Left ventricle myocardium superior (tissue), 1 donor: ENCODE measurements around the gene MYO10. TPM values are rescaled to one million over a fixed set of nuclear protein-coding genes. Genes with fewer than 3 reads are reported as not detected.

Source experiments
- ATAC-seq: fragments of 200-7000 bp; cut with Tn5 transposase; one replicate; pipeline ENCODE4 v1.9.1; 2020; ENCODE audit warnings: mild to moderate bottlenecking, moderate library complexity
- DNase-seq: peaks from one replicate; pipeline ENCODE4 v3.0.0-alpha.2; 2020
- intact Hi-C: fragments of 100-400 bp; cut with micrococcal nuclease; formaldehyde crosslinking; loops from one replicate; pipeline ENCODE4 v1.11.0; 2022
- total RNA-seq: library from RNA; stranded (reverse); fragmentation: NEBNext Ultra II Directional; extraction: Animal tissue kit (Norgen Biotek cat#: 25700); gene quantifications from one replicate; pipeline ENCODE4 v1.2.1, GENCODE V29; 2021
- donor health status: DM: no; HTN: yes; CAD: no; lungs with severe emphysema.

The MYO10 gene
- total RNA-seq, 1 donor from 2014 or later, result 4.9 TPM

GRCh38 chr5:16628376-16628775 lies 307.7 kb downstream of the MYO10 start:
- ATAC-seq, result no peak
- no peak for DNase-seq
- intact Hi-C loops, result no loop called here

DNA sequence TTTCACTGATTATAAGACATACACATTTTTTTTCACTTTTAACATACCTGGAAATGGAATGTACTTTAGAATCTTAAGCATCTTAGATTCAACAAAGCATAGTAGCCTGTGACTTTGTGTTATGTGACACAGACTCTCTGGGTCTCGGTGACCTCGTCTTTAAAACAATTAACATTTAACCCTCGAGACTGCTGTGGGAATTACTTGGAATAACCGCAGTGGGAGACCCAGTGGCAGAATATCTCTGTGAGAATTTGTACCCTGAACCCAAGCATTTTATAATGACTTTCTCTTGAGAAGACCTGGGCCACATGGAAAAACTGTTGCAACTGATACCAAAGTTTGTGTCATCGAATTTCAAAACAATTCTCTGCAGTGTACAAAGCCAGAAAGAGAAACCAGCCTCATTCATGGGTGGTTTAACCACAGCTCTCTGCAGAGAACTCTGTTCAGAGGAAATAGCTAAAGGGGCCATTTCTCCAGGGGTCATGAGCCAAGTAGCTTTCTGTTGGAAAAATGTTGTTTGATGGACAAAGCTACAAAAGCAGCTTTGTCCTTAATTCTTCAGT lies 309.3 kb downstream of the MYO10 start:
- intact Hi-C loops, result no loop called here
- DNase-seq, result no peak

DNA sequence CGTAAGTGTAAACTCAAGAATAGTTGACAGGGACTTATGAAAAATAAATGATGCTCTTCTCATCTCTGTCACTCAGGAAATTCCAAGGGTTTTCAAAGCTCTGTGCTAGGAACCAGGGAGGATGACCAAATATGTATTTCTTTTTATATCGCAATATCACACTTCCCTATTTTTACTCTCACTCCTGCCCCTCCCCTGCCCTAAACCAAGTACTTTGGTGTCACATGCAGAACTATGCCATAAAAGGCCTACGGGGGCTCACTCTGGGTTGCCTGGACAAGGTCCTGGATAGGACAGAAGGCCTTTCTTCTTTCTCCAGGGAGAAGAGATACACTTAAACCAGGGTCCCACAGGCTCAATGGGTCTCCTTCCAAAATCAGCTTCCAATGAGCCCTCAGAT lies 311.0 kb downstream of the MYO10 start:
- ATAC-seq, result peak; percentile 71
- DNase-seq, result no peak
- intact Hi-C loops, result no loop called here

More for the DNA sequence above, 309.3 kb downstream of the MYO10 start:
- no peak for ATAC-seq

DNA sequence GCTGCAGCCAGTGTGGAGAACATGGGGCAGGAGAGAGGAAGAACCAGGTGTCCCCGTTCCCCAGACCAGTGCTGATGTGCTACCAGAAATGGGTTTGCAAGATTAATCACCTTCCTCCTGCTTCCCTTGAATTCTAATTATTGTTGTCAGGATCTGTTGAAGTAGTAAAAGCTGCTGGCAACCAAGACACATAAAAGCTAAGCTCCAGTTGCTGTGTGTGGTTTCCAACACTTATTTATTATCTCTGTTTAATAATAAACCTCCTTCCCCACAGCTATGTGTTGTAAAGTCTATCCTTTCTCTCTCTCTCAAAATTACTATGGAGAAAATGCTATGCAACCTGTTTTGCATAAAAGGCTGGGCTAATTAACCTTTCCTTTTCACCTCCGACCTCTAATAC lies 317.0 kb downstream of the MYO10 start:
- ATAC-seq (no peak), DNase-seq (no peak)
- intact Hi-C loops, result no loop called here

- intact Hi-C loops, result no loop called here
Measured at GRCh38 chr5:16618138-16618897, 317.8 kb downstream of the MYO10 start.

GRCh38 chr5:16617274-16617968 lies 318.7 kb downstream of the MYO10 start:
- peak; percentile 59 for ATAC-seq
- intact Hi-C loops, result no loop called here
- DNase-seq, result peak; percentile 63

More at GRCh38 chr5:16618138-16618897, 317.8 kb downstream of the MYO10 start:
- no peak for DNase-seq
- peak; percentile 17 for ATAC-seq

DNA sequence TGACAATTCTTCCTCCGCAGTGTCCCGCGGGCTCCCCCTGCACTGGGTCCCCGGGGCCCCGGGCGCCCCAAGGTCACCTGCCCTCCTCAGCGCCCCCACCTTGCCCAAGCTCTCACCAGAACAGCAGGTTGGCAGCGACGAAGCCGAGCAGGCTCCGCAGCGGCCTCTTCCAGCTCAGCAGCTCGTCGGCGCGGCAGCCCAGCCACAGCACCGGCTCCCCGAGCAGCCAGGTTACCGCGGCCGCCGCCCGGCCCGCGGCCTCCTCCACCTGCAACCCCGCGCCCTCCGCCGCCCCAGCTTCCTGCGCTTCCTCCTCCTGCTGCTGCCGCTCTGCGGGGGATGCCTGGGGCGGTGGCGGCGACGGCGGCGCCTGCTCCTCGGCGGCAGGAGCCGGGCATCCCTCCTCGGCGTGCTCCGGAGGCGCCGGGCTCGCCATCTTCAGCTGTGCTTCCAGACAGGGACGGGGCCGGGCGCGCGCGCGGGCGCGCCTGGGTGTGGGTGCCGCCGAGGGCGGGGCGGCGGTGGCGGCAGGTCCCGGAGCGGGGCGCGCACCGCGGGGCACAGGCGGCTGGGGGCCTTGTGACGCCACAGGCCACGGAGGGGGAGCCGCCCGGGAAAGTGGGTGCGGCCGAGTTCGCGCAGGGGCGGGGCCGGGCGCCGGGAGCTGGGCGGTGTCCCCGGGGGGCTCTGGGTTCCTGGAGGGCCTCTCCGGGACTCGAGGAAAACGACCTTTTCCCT lies 319.4 kb downstream of the MYO10 start, which contains the start of gene RETREG1:
TSS of gene RETREG1 (minus strand) at position 462 of the 738 bp plus-strand sequence. CDS start at position 436, 26 bp downstream.
- intact Hi-C loops, result no loop called here
- ATAC-seq (peak; percentile 91), DNase-seq (peak; percentile 87)

DNA sequence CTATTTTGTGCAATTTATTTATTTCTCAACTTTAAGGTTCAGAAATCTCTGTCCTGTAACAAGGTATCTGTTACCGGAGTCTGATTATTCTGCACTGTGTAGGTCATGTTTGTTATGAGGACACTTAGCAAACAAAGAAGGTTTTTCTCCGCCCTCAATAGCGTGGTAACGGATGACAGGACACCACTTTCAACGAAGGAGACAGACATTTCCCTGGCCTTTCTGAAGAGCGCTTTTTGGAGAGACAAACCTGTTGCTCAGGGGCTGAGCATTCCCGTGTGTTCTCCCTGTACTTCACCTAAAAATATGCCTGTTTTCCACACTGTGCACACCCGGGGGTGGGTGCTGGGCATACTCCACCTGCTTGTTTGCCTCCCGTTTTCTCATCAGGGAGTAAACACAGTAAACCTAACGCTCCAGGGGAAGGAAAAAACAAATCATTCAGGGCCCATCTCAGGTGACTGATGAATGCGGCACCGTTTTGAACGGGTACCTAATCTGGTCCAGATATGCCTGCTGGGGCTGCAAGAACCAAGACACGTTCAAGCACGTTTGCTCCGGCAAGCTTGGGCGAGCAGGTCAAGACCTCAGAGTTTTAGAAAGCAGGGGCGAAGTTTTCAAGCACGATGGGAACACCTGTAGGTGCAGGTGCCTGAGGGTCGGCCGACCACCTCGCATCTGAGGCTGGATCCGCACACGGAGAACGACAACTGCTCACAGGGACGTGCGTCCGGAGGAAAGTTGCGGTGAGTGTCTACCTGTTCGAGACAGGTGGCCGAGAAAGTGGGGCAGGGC lies 320.1 kb downstream of the MYO10 start:
- intact Hi-C loops, result no loop called here
- ATAC-seq (peak; percentile 38), DNase-seq (no peak)

- ATAC-seq, result no peak
- intact Hi-C loops, result no loop called here
- DNase-seq, result no peak
Measured at GRCh38 chr5:16612007-16612406, 324.1 kb downstream of the MYO10 start.
